NB4 (cell line): Measurements from ENCODE around the gene ZCCHC24.

ENCODE experiments used
- POLR2A ChIP-seq: IDR thresholded peaks from 2 replicates; pipeline ENCODE4 v1.6.1; 2011; ENCODE audit warnings: mild to moderate bottlenecking; ENCODE audit not compliant: insufficient read length; ENCODE audit errors: extremely low read depth
- TF ChIP-seq, protein P1 (sequence below): IDR thresholded peaks from one replicate; pipeline ENCODE4 v1.5.1; 2012; ENCODE audit warnings: low read depth, low read length

DNA sequence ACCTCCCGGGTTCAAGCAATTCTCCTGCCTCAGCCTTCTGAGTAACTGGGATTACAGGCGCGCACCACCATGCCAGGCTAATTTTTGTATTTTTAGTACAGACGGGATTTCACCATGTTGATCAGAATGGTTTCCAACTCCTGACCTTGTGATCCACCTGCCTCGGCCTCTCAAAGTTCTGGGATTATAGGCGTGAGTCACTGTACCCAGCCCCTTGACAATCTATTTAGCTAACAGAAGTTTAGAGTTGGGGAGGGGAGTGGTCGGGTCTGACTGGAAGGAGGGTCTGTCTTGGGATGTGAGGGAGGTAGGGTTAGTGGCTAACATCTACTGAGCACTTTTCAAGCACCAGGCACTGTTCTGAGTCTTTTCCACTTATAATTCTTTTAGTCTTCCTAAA is 27.0 kb upstream of the ZCCHC24 start:
- TF ChIP-seq, protein P1, sequence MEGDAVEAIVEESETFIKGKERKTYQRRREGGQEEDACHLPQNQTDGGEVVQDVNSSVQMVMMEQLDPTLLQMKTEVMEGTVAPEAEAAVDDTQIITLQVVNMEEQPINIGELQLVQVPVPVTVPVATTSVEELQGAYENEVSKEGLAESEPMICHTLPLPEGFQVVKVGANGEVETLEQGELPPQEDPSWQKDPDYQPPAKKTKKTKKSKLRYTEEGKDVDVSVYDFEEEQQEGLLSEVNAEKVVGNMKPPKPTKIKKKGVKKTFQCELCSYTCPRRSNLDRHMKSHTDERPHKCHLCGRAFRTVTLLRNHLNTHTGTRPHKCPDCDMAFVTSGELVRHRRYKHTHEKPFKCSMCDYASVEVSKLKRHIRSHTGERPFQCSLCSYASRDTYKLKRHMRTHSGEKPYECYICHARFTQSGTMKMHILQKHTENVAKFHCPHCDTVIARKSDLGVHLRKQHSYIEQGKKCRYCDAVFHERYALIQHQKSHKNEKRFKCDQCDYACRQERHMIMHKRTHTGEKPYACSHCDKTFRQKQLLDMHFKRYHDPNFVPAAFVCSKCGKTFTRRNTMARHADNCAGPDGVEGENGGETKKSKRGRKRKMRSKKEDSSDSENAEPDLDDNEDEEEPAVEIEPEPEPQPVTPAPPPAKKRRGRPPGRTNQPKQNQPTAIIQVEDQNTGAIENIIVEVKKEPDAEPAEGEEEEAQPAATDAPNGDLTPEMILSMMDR, result no peak
- TF ChIP-seq POLR2A, result no peak
